SU-DHL-6 (cell line): ENCODE data around the gene CLEC16A.

Experiments used
- CTCF ChIP-seq: fragments of 200-600 bp; sonication (generic); IDR thresholded peaks from one replicate; pipeline ENCODE4 v1.5.1; 2017; ENCODE audit warnings: antibody characterized with exemption, mild to moderate bottlenecking, low read length, moderate library complexity; ENCODE audit not compliant: insufficient read depth, poor library complexity, severe bottlenecking
- EZH2phosphoT487 ChIP-seq: fragments of 200-600 bp; sonication (generic), shearing (Covaris generic); conservative IDR thresholded peaks from 2 replicates; pipeline ENCODE4 v1.6.1; 2018; ENCODE audit warnings: mild to moderate bottlenecking, antibody characterized with exemption, low read length, moderate library complexity, mixed read lengths

- TF ChIP-seq EZH2phosphoT487 (no peak), CTCF (no peak)
These were observed 250.5 kb downstream of the CLEC16A start for GRCh38 chr16:11194913-11195312.
